T-cell (primary cell): ENCODE measurements around the gene DHCR24. TPM values are rescaled to one million over a fixed set of nuclear protein-coding genes. Genes with fewer than 3 reads are reported as not detected.

Experiments used
- ATAC-seq, 4 experiments: fragments of 200-7000 bp in 3 of 4; fragments of 150-1000 bp in 1 of 4; cut with Tn5 transposase; replicated peaks in 1 of 4; 1 replicate in 3 of 4; 2 replicates in 1 of 4; pipeline ENCODE4 v1.10.0; 2021; ENCODE audit warnings: moderate library complexity in 3 of 4, mild to moderate bottlenecking in 2 of 4, moderate number of reproducible peaks in 1 of 4
- CTCF ChIA-PET, 2 donors: fragments of 300-600 bp; sonication (Branson Sonifier 250); formaldehyde crosslinking; loops; one replicate each; lab custom pipeline; 2022; ENCODE audit warnings: antibody characterized with exemption in 2 of 2; lab: Charles Lee
- POLR2A ChIA-PET, 2 donors: fragments of 300-600 bp; sonication (Branson Sonifier 250); formaldehyde crosslinking; loops; one replicate each; lab custom pipeline; 2022; ENCODE audit warnings: antibody characterized with exemption in 2 of 2; lab: Charles Lee
- DNase-seq, 35 experiments: peaks; one replicate each; pipeline versions ENCODE4 v3.0.0 to v3.0.0-alpha.2; 2013 to 2023
- H3K27ac ChIP-seq: one replicate; pipeline ENCODE4 v1.5.1; 2013; ENCODE audit warnings: low read length
- H3K27me3 ChIP-seq, 2 experiments: replicated peaks in 1 of 2; 1 replicate in 1 of 2; 2 replicates in 1 of 2; pipeline versions ENCODE4 v1.6.1 to v1.7.0; 2013; ENCODE audit warnings: low read length in 1 of 2, mixed read lengths in 1 of 2; ENCODE audit not compliant: control insufficient read depth in 2 of 2, insufficient read depth in 2 of 2; ENCODE audit errors: extremely low read depth in 1 of 2
- H3K36me3 ChIP-seq, 2 donors: 1 replicate in 1 of 2; 2 replicates in 1 of 2; pipeline versions ENCODE4 v1.6.1 to v1.7.0; 2013; ENCODE audit warnings: low read length in 1 of 2; ENCODE audit not compliant: control insufficient read depth in 2 of 2, insufficient read depth in 1 of 2; ENCODE audit errors: extremely low read depth in 1 of 2
- H3K4me1 ChIP-seq, 2 experiments: 1 replicate in 1 of 2; 2 replicates in 1 of 2; pipeline versions ENCODE4 v1.6.1 to v1.7.0; 2013; ENCODE audit warnings: low read length in 2 of 2, mixed read lengths in 1 of 2; ENCODE audit not compliant: insufficient read depth in 2 of 2, control insufficient read depth in 1 of 2; ENCODE audit errors: extremely low read depth in 1 of 2
- H3K4me3 ChIP-seq, 2 donors: 1 replicate in 1 of 2; 2 replicates in 1 of 2; pipeline versions ENCODE4 v1.5.1 to v1.7.0; 2013; ENCODE audit warnings: mild to moderate bottlenecking in 2 of 2, low read length in 1 of 2, moderate library complexity in 1 of 2; ENCODE audit not compliant: control insufficient read depth in 1 of 2; ENCODE audit errors: extremely low read depth in 1 of 2
- H3K9me3 ChIP-seq: 2 replicates; pipeline ENCODE4 v1.7.0; 2013
- H3K27ac Mint-ChIP-seq, 2 donors: one replicate each; pipeline ENCODE4 v1.8.0; 2020 to 2021; ENCODE audit warnings: mild to moderate bottlenecking in 2 of 2, mixed read lengths in 2 of 2
- H3K27me3 Mint-ChIP-seq, 2 donors: one replicate each; pipeline ENCODE4 v1.8.0; 2021 to 2022; ENCODE audit warnings: mixed read lengths in 2 of 2
- H3K36me3 Mint-ChIP-seq: one replicate; pipeline ENCODE4 v1.8.0; 2021; ENCODE audit warnings: mixed read lengths
- H3K4me1 Mint-ChIP-seq, 3 donors: one replicate each; pipeline ENCODE4 v1.8.0; 2020 to 2022; ENCODE audit warnings: mixed read lengths in 3 of 3, mild to moderate bottlenecking in 1 of 3
- H3K4me3 Mint-ChIP-seq, 3 donors: one replicate each; pipeline ENCODE4 v1.8.0; 2020 to 2022; ENCODE audit warnings: mild to moderate bottlenecking in 3 of 3, mixed read lengths in 3 of 3, moderate library complexity in 3 of 3
- H3K9me3 Mint-ChIP-seq, 3 donors: one replicate each; pipeline ENCODE4 v1.8.0; 2020 to 2022; ENCODE audit warnings: mixed read lengths in 3 of 3
- whole genome bisulfite sequencing: methylation state at CpG from one replicate; pipeline ENCODE4 v1.1.5; 2013; ENCODE audit warnings: missing lambda C conversion rate; ENCODE audit not compliant: insufficient coverage; 5-methylcytosine and 5-hydroxymethylcytosine counted together
- total RNA-seq, 35 experiments: library from RNA in 6 of 35; stranded (reverse) in 6 of 35; fragments of 120-200 nt in 1 of 35; gene quantifications; one replicate each; pipeline versions ENCODE4 v1.2.1 to v1.2.4 and lab custom pipeline; 2013 to 2026

Gene DHCR24
- total RNA-seq, 5 donors from 2014 or later (not counting 1 experiment from before 2014, with no cell fraction given), result 4.5 to 19.9 (median 10.7) TPM

DNA sequence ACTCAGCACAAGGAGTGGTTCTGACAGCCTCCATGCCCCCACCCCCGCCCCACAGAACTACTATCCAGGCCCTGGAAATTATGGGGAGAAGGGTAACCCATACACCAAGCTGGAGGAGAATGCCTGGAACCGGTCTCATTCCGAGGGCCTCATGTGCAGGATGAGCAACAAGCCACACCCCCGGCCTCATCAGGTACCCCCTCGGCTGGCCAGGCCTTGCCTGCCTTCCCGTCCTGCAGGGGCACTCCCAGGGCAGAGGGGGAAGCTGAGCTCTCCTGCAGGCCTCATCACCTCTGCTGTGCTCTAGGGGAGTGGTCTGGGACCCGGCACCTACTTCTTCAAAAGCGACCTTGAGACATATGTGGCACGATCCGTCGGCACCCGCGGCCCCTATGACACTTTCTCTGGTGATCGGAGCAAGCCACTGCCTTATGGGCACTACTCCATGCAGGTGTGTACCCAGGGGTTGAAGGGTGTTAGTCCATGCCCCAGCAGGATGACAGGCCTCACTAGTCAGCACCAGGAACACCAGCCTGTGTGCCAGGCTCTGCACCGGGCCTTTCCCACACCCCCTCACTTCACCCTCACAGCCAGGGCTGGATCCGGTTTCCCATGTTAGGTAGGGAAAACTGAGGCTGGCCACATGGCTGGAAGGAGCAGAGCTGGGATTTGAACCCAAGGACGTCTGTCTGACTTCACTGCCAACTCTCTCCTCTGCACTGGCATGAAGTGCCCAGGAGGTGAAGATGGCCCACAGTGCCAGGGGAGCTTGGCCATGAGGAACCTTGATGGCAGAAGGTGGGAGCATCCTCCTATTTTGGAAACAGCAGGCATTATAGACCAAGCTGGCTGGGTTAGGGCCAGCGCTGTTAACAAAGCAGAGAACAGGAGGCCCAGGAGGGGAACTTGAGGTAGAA is 75.0 kb downstream of the DHCR24 start:
- H3K27ac Mint-ChIP-seq, result no peak overlapping the region
- no peak for ATAC-seq

DNA sequence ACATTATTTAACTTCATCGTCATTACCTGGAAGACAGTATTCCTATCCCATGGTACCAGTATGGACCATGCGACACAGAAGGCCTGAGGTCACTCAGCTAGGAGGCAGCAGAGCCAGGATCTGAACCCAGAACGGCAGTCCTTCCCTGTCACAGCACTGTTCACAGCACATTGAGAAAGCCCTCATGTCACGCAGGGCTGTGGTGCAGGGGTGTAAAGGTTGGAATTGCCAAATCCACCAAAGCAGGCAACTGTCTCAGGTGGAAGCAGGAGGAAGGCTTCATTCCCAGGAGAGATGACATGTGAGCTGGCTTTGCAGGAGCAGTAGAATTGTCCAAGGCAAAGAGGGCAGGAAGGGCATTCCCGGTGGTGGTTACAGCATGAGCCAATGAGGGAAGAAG is 75.9 kb downstream of the DHCR24 start:
- peak in 2 of 35 experiments; percentile 4 to 11 for DNase-seq
- H3K4me1 Mint-ChIP-seq, result peaks cover 0 to 18% (median 2%) of the 10 kb centered on the region in 3 donors

More for the DNA sequence above, 75.0 kb downstream of the DHCR24 start:
- Mint-ChIP-seq H3K27me3 (no peaks in the 10 kb centered on the region), H3K9me3 (no peaks in the 10 kb centered on the region), H3K4me3 (no peak overlapping the region), H3K4me1 (peaks cover 0 to 11% (median 2%) of the 10 kb centered on the region in 3 donors), H3K36me3 (no peaks in the 10 kb centered on the region)
- no peaks in the 10 kb centered on the region for H3K36me3 ChIP-seq
- no peaks in the 10 kb centered on the region for H3K9me3 ChIP-seq
- H3K27ac ChIP-seq, result no peak overlapping the region
- ChIA-PET POLR2A (interaction anchor here in 1 of 2 donors (0.7 kb wide), 1 partner anchor 1597 kb away, joined by 4 read pairs; no protein-coding TSS in a partner anchor), CTCF (interaction anchor here (0.5 to 0.6 kb wide), 3 partner anchors 79 to 317 kb away, joined by 3 to 5 read pairs (median 5); no protein-coding TSS in a partner anchor)
- DNase-seq, result peak in 1 of 35 experiments; percentile 23
- peaks cover 0 to 29% of the 10 kb centered on the region in 2 experiments for H3K4me1 ChIP-seq
- WGBS, result 90% methylated on average over 12 of the region's 18 CpGs
- H3K27me3 ChIP-seq, result peaks cover 0 to 6% of the 10 kb centered on the region in 2 experiments
- no peak overlapping the region for H3K4me3 ChIP-seq

DNA sequence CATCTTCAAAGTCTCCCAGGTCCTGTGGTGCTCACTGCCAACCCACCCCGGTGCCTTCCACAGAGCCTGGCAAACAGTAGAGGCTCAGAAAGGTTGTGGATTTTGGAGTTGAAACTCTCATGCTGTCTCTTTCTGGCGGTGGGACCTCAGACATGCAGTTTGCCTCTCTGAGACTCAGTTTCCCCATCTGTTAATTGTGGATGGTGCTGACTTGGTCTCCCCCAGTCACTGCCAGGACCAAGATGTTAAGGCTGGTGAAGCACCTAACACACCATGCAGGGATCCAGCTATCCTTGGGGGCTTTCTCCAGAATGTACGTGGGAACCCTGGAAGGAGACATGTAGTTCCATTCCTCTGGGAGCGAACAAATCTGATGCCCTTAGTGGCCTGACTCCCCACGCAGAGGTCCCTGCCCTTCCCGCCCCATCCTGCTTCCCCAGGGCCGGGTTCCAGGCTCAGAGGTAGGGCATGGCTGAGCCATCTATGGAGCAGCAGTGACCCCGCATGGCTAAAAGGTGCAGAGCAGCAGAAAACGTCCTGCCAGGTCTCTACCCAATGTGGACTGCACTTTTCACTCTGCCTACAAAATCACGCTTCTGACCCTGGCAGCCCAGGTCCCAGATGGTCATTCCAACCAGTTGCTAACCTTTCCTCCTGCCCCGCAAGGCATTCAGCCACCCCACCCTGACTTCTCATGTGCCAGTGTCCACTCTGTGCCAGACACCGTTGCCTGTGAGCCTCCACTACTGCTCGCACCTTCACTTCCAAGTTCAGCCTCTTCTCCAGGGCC is 76.6 kb downstream of the DHCR24 start:
- H3K27ac Mint-ChIP-seq, result no peak overlapping the region
- H3K9me3 Mint-ChIP-seq, result no peaks in the 10 kb centered on the region
- H3K36me3 ChIP-seq, result no peaks in the 10 kb centered on the region
- H3K4me3 ChIP-seq, result no peak overlapping the region
- no peaks in the 10 kb centered on the region for H3K27me3 Mint-ChIP-seq
- no peak overlapping the region for H3K4me3 Mint-ChIP-seq
- H3K9me3 ChIP-seq, result no peaks in the 10 kb centered on the region
- ChIA-PET CTCF (interaction anchor here (0.5 to 1.2 kb wide), 6 partner anchors 10 to 949 kb away, joined by 3 to 6 read pairs (median 4); no protein-coding TSS in a partner anchor), POLR2A (no interaction called here)
- 26% methylated on average over 11 of the region's 13 CpGs for WGBS
- H3K4me1 ChIP-seq, result peaks cover 0 to 43% of the 10 kb centered on the region in 2 experiments
- no peaks in the 10 kb centered on the region for H3K36me3 Mint-ChIP-seq
- H3K27ac ChIP-seq, result no peak overlapping the region
- ATAC-seq (peak; percentile 75 to 91 (median 88)), DNase-seq (peak in 33 of 35 experiments; percentile 13 to 77 (median 57))
- H3K4me1 Mint-ChIP-seq, result peaks cover 0 to 21% (median 2%) of the 10 kb centered on the region in 3 donors
- H3K27me3 ChIP-seq, result peaks cover 0 to 6% of the 10 kb centered on the region in 2 experiments

More for the DNA sequence above, 75.9 kb downstream of the DHCR24 start:
- Histone ChIP-seq H3K9me3 (no peaks in the 10 kb centered on the region), H3K36me3 (no peaks in the 10 kb centered on the region), H3K4me3 (no peak overlapping the region), H3K27ac (no peak overlapping the region), H3K27me3 (peaks cover 0 to 6% of the 10 kb centered on the region in 2 experiments), H3K4me1 (peaks cover 0 to 38% of the 10 kb centered on the region in 2 experiments)
- Mint-ChIP-seq H3K9me3 (no peaks in the 10 kb centered on the region), H3K36me3 (no peaks in the 10 kb centered on the region), H3K27me3 (no peaks in the 10 kb centered on the region), H3K27ac (no peak overlapping the region), H3K4me3 (no peak overlapping the region)
- 98% methylated on average over 4 of the region's 5 CpGs for WGBS
- ChIA-PET POLR2A (no interaction called here), CTCF (no interaction called here)
- no peak for ATAC-seq

DNA sequence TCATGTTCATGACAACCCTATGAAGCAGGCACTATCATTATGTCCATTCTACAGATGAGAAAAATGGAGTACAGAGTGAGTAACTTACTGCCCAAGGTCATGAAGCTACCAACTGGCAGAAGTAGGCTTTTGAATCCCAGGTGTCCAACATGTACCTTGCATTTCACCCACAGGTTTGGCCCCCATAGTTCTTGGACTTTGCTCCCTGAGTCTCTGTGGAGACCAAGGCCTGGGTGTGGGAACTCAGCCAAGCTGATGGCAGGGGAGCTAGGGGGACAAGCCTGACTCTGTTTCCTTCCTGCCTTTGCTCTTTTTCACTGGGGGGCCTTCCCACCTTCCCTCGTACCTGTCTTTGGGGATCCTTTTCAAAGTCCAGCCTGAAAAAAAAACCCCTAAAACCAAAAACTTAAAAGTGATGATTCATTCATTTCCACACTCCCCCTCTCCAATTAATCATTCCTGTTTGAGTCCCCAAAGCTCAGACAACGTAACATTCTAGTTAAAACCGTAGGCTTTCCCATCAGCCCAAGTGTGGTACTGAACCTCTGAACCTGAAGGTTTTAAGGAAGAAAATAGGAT is 77.4 kb downstream of the DHCR24 start:
- Mint-ChIP-seq H3K27ac (no peak overlapping the region), H3K4me1 (peaks cover 0 to 29% (median 7%) of the 10 kb centered on the region in 3 donors), H3K4me3 (no peak overlapping the region), H3K36me3 (no peaks in the 10 kb centered on the region), H3K9me3 (no peaks in the 10 kb centered on the region), H3K27me3 (no peaks in the 10 kb centered on the region)
- H3K9me3 ChIP-seq, result no peaks in the 10 kb centered on the region
- peak in 1 of 35 experiments; percentile 22 for DNase-seq
- peaks cover 0 to 50% of the 10 kb centered on the region in 2 experiments for H3K4me1 ChIP-seq
- CTCF ChIA-PET, result interaction anchor here (0.5 to 1.2 kb wide), 6 partner anchors 10 to 949 kb away, joined by 3 to 6 read pairs (median 4); no protein-coding TSS in a partner anchor
- H3K27ac ChIP-seq, result no peak overlapping the region
- POLR2A ChIA-PET, result no interaction called here
- H3K27me3 ChIP-seq, result peaks cover 0 to 6% of the 10 kb centered on the region in 2 experiments
- no peak for ATAC-seq
- no peak overlapping the region for H3K4me3 ChIP-seq
- H3K36me3 ChIP-seq, result no peaks in the 10 kb centered on the region
- 44% methylated on average over 2 of the region's 3 CpGs for WGBS

DNA sequence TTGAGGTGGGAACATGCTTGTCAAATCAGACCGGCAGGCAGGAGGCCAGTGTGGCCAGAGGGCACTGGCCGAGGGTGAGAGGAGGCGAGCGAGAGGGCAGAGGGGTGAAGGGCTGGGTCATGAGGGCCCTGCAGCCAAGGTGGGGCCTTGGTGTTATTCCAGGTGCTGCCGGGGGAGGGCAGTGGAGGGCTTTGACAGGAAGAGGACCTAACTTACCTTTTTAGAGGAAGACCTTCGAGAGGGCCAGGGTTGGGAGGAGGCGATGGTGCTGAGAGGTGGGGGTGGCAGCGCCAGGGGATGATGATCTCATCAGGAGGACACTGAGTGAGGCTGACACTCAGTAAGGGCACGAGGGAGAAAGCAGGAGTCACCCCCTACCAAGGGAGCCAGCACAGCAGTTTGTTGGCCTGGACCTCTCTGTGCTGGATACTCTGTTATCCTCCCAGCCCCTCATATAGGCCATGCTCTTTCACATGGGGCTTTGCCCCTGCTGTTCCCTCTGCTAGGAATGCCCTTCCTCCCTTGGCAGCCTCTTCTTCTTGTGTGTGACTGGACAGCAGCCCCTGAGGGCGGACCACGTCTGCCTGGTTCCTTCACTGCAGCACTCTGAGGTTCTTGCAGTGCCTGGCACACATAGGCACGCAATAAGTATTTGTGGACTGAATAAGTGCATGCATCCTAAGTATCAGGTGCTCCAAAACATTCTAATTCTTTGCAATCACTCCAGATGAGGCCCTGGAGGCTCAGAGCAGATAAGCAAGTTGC is 78.4 kb downstream of the DHCR24 start:
- Histone ChIP-seq H3K4me3 (peak overlapping the region in 1 of 2 donors; percentile 8), H3K36me3 (no peaks in the 10 kb centered on the region), H3K27me3 (peaks cover 0 to 6% of the 10 kb centered on the region in 2 experiments), H3K9me3 (no peaks in the 10 kb centered on the region), H3K27ac (peak overlapping the region; percentile 59), H3K4me1 (peaks cover 0 to 60% of the 10 kb centered on the region in 2 experiments)
- Mint-ChIP-seq H3K9me3 (no peaks in the 10 kb centered on the region), H3K4me3 (peak overlapping the region in 1 of 3 donors; percentile 19), H3K4me1 (peaks cover 0 to 38% (median 14%) of the 10 kb centered on the region in 3 donors), H3K36me3 (no peaks in the 10 kb centered on the region), H3K27me3 (no peaks in the 10 kb centered on the region), H3K27ac (no peak overlapping the region)
- WGBS, result 86% methylated on average over 2 of the region's 12 CpGs
- POLR2A ChIA-PET, result no interaction called here
- CTCF ChIA-PET, result no interaction called here
- ATAC-seq, result no peak
- peak in 1 of 35 experiments; percentile 15 for DNase-seq
